ENCODE data around the gene CAP1.
"Not testable (repeated sequence)": the region's sequence is repeated elsewhere in the genome, so short reads cannot be mapped to it uniquely, and the experiment has no call there.

CAP1 gene

DNA sequence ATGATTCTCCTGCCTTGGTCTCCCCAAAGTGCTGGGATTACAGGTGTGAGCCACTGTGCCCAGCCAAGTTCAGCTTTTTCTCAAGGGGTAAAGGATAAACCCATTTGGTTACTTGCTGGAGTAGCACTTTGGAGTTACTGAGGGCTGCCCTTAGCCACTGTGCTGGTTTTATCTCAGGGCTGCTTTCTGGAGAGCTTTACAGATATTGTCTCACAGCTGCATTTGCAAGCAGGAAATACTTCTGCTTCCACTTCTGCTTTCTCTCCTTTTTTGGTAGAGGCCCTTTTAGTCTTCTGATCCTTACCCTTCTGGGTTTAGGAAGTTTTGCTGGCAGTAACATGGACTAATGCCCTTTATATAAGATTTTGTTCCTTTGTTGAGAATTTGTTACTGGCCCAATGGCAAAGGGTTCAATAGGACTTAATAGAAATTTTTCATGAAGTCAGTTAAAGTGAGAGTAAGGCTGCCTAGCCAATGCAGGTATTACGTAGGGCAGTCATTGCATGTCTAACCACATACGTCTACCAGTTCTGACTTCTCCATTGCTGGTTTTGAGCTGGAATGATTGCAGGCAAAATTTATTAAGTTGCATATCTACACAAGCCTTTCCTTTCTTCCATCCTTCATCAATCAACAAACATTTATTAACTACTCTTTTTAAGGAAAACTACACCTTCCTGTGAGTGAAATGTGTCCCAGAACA, 24.4 kb downstream of the CAP1 start:
- FAIRE-seq (peak; percentile 85), DNase-seq (ENCODE audit: insufficient read length) (no peak)
- TF ChIP-seq POLR2A (IDR thresholded peaks at IDR 0.05; ENCODE audit: low read depth, low read length) (no peak), TAF1 (IDR thresholded peaks at IDR 0.05; ENCODE audit: borderline replicate concordance, low read depth, low read length) (no peak), POLR2AphosphoS5 (IDR thresholded peaks at IDR 0.05; ENCODE audit: low read depth, low read length) (0 out of 2 replicates have a peak, but pooled peaks have one; percentile 11)

DNA sequence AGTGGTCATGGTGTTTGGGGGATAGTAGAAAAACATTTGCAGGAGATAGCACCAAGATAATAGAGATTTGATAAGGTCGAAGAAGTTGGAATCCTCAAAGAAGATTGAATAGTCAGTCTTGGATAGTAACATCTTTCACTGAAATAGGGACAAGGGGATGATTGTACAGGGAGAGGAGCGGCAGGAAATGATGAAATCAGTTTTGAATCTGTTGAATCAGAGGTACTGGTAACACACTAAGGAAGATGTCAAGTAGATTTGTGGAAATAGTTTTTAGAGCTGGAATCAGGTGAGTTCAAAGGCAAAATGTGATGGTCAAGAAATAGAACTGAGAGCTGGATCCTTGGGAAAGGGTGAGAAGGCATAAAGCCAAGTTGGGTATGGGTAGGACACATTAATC, 26.5 kb downstream of the CAP1 start:
- TF ChIP-seq POLR2AphosphoS5 (IDR thresholded peaks at IDR 0.05; ENCODE audit: low read depth, low read length): no peak
- no peak for TF ChIP-seq TAF1 (IDR thresholded peaks at IDR 0.05; ENCODE audit: borderline replicate concordance, low read depth, low read length)
- TF ChIP-seq POLR2A (IDR thresholded peaks at IDR 0.05; ENCODE audit: low read depth, low read length): no peak
- FAIRE-seq (no peak), DNase-seq (ENCODE audit: insufficient read length) (no peak)

- FAIRE-seq (no peak), DNase-seq (ENCODE audit: insufficient read length) (no peak)
- TF ChIP-seq TAF1 (IDR thresholded peaks at IDR 0.05; ENCODE audit: borderline replicate concordance, low read depth, low read length) (no peak), POLR2A (IDR thresholded peaks at IDR 0.05; ENCODE audit: low read depth, low read length) (no peak), POLR2AphosphoS5 (IDR thresholded peaks at IDR 0.05; ENCODE audit: low read depth, low read length) (no peak)
These were observed 27.3 kb downstream of the CAP1 start for GRCh38 chr1:40067851-40068250.

GRCh38 chr1:40072142-40072541, 31.6 kb downstream of the CAP1 start:
- TF ChIP-seq POLR2AphosphoS5 (IDR thresholded peaks at IDR 0.05; ENCODE audit: low read depth, low read length): no peak
- TF ChIP-seq POLR2A (IDR thresholded peaks at IDR 0.05; ENCODE audit: low read depth, low read length): no peak
- TF ChIP-seq TAF1 (IDR thresholded peaks at IDR 0.05; ENCODE audit: borderline replicate concordance, low read depth, low read length): no peak
- FAIRE-seq (no peak), DNase-seq (ENCODE audit: insufficient read length) (no peak)

- DNase-seq (ENCODE audit: insufficient read length) (no peak), FAIRE-seq (no peak)
- TF ChIP-seq TAF1 (IDR thresholded peaks at IDR 0.05; ENCODE audit: borderline replicate concordance, low read depth, low read length): no peak
- TF ChIP-seq POLR2A (IDR thresholded peaks at IDR 0.05; ENCODE audit: low read depth, low read length): no peak; the same call in 1 of the 2 replicates
- TF ChIP-seq POLR2AphosphoS5 (IDR thresholded peaks at IDR 0.05; ENCODE audit: low read depth, low read length): no peak; the same call in 1 of the 2 replicates
These were observed 32.5 kb downstream of the CAP1 start for GRCh38 chr1:40073062-40073461.

GRCh38 chr1:40075266-40075665, 34.7 kb downstream of the CAP1 start:
- DNase-seq (ENCODE audit: insufficient read length) (no peak), FAIRE-seq (no peak)

GRCh38 chr1:40076895-40077312, 36.4 kb downstream of the CAP1 start:
- TF ChIP-seq POLR2A (IDR thresholded peaks at IDR 0.05; ENCODE audit: low read depth, low read length) (no peak), POLR2AphosphoS5 (IDR thresholded peaks at IDR 0.05; ENCODE audit: low read depth, low read length) (no peak), TAF1 (IDR thresholded peaks at IDR 0.05; ENCODE audit: borderline replicate concordance, low read depth, low read length) (no peak)
- FAIRE-seq (no peak), DNase-seq (ENCODE audit: insufficient read length) (no peak)

More at GRCh38 chr1:40075266-40075665, 34.7 kb downstream of the CAP1 start:
- TF ChIP-seq POLR2AphosphoS5 (IDR thresholded peaks at IDR 0.05; ENCODE audit: low read depth, low read length) (no peak), TAF1 (IDR thresholded peaks at IDR 0.05; ENCODE audit: borderline replicate concordance, low read depth, low read length) (no peak), POLR2A (IDR thresholded peaks at IDR 0.05; ENCODE audit: low read depth, low read length) (no peak)

GRCh38 chr1:40078512-40079333, 38.2 kb downstream of the CAP1 start:
- TF ChIP-seq POLR2AphosphoS5 (IDR thresholded peaks at IDR 0.05; ENCODE audit: low read depth, low read length): no peak
- TF ChIP-seq POLR2A (IDR thresholded peaks at IDR 0.05; ENCODE audit: low read depth, low read length): no peak
- no peak for TF ChIP-seq TAF1 (IDR thresholded peaks at IDR 0.05; ENCODE audit: borderline replicate concordance, low read depth, low read length)
- peak; percentile 32 for DNase-seq (ENCODE audit: insufficient read length)
- FAIRE-seq: peak; percentile 76

- TF ChIP-seq TAF1 (IDR thresholded peaks at IDR 0.05; ENCODE audit: borderline replicate concordance, low read depth, low read length) (no peak), POLR2A (IDR thresholded peaks at IDR 0.05; ENCODE audit: low read depth, low read length) (no peak), POLR2AphosphoS5 (IDR thresholded peaks at IDR 0.05; ENCODE audit: low read depth, low read length) (no peak)
- FAIRE-seq (no peak), DNase-seq (ENCODE audit: insufficient read length) (no peak)
These were observed 39.4 kb downstream of the CAP1 start for GRCh38 chr1:40079774-40080400.

- DNase-seq (ENCODE audit: insufficient read length) (no peak), FAIRE-seq (no peak)
- TF ChIP-seq POLR2A (IDR thresholded peaks at IDR 0.05; ENCODE audit: low read depth, low read length) (no peak), POLR2AphosphoS5 (IDR thresholded peaks at IDR 0.05; ENCODE audit: low read depth, low read length) (no peak), TAF1 (IDR thresholded peaks at IDR 0.05; ENCODE audit: borderline replicate concordance, low read depth, low read length) (no peak)
These were observed 41.3 kb downstream of the CAP1 start for GRCh38 chr1:40081871-40082270.

- not testable (repeated sequence) for DNase-seq (ENCODE audit: insufficient read length)
These were observed 44.2 kb downstream of the CAP1 start for GRCh38 chr1:40084750-40085149.

More at GRCh38 chr1:40084750-40085149, 44.2 kb downstream of the CAP1 start:
- FAIRE-seq: not testable (repeated sequence)
